Peyer's patch (tissue), 4 donors: ENCODE measurements around the gene KCNK1. TPM values are rescaled to one million over a fixed set of nuclear protein-coding genes. Genes with fewer than 3 reads are reported as not detected.

Source experiments
- DNase-seq, 3 donors: peaks; one replicate each; pipeline ENCODE4 v3.0.0-alpha.2; 2017 to 2019
- H3K27ac ChIP-seq, 4 donors: fragments of 200-600 bp; sonication (generic); one replicate each; pipeline ENCODE4 v1.5.1; 2016 to 2019
- H3K27me3 ChIP-seq, 2 donors: fragments of 200-600 bp; sonication (generic); one replicate each; pipeline ENCODE4 v1.5.1; 2019
- H3K36me3 ChIP-seq, 3 donors: fragments of 200-600 bp; sonication (generic); one replicate each; pipeline ENCODE4 v1.5.1; 2016 to 2019
- H3K4me1 ChIP-seq, 4 donors: fragments of 200-600 bp; sonication (generic); one replicate each; pipeline ENCODE4 v1.5.1; 2016 to 2019
- H3K4me3 ChIP-seq, 4 donors: fragments of 200-600 bp; sonication (generic); 1 replicate in 3 of 4; 2 replicates in 1 of 4; pipeline ENCODE4 v1.5.1; 2016 to 2019; ENCODE audit warnings: mild to moderate bottlenecking in 1 of 4
- H3K9me3 ChIP-seq, 4 donors: fragments of 200-600 bp; sonication (generic); one replicate each; pipeline ENCODE4 v1.5.1; 2016 to 2019; ENCODE audit warnings: mild to moderate bottlenecking in 1 of 4
- CTCF ChIP-seq, 6 experiments: fragments of 450-650 bp in 4 of 6; fragments of 200-600 bp in 2 of 6; sonication (generic) in 1 of 6; IDR thresholded peaks; one replicate each; pipeline ENCODE4 v1.5.1; 2017 to 2019; ENCODE audit warnings: antibody characterized with exemption in 6 of 6, mild to moderate bottlenecking in 3 of 6, moderate library complexity in 1 of 6
- POLR2A ChIP-seq, 2 donors: fragments of 450-650 bp; IDR thresholded peaks; one replicate each; pipeline ENCODE4 v1.5.1; 2017; ENCODE audit warnings: antibody characterized with exemption in 2 of 2, mild to moderate bottlenecking in 2 of 2, moderate library complexity in 2 of 2
- total RNA-seq, 4 donors: library from RNA; depleted of rRNA; stranded (reverse); fragments of >200 nt; gene quantifications; one replicate each; pipeline ENCODE4 v1.1.0, GENCODE V29; 2016

The KCNK1 gene
- total RNA-seq, 4 donors from 2014 or later, result 17.2 to 22.2 (median 17.2) TPM; not detected in 1

- Histone ChIP-seq H3K36me3 (no peaks in the 10 kb centered on the region), H3K4me1 (no peaks in the 10 kb centered on the region), H3K27ac (no peak overlapping the region), H3K4me3 (no peak overlapping the region), H3K9me3 (no peaks in the 10 kb centered on the region), H3K27me3 (no peaks in the 10 kb centered on the region)
- TF ChIP-seq CTCF (IDR thresholded peaks at IDR 0.05) (no peak), POLR2A (IDR thresholded peaks at IDR 0.05) (no peak)
- no peak for DNase-seq
These were observed 48.8 kb downstream of the KCNK1 start for GRCh38 chr1:233662575-233663304.

- Histone ChIP-seq H3K4me3 (no peak overlapping the region), H3K36me3 (no peaks in the 10 kb centered on the region), H3K4me1 (no peaks in the 10 kb centered on the region), H3K9me3 (no peaks in the 10 kb centered on the region), H3K27ac (no peak overlapping the region), H3K27me3 (no peaks in the 10 kb centered on the region)
- no peak for DNase-seq
- TF ChIP-seq POLR2A (IDR thresholded peaks at IDR 0.05) (no peak), CTCF (IDR thresholded peaks at IDR 0.05) (no peak)
These were observed 50.3 kb downstream of the KCNK1 start for GRCh38 chr1:233664253-233664652.

- H3K9me3 ChIP-seq, result no peaks in the 10 kb centered on the region
- no peak for DNase-seq
- TF ChIP-seq CTCF (IDR thresholded peaks at IDR 0.05) (no peak), POLR2A (IDR thresholded peaks at IDR 0.05) (no peak)
- no peak overlapping the region for H3K4me3 ChIP-seq
- no peaks in the 10 kb centered on the region for H3K27me3 ChIP-seq
- H3K4me1 ChIP-seq, result no peaks in the 10 kb centered on the region
- H3K27ac ChIP-seq, result no peak overlapping the region
- no peaks in the 10 kb centered on the region for H3K36me3 ChIP-seq
These were observed 51.1 kb downstream of the KCNK1 start for GRCh38 chr1:233664804-233665574.

GRCh38 chr1:233665575-233666270 lies 51.8 kb downstream of the KCNK1 start:
- H3K9me3 ChIP-seq, result no peaks in the 10 kb centered on the region
- H3K27ac ChIP-seq, result no peak overlapping the region
- TF ChIP-seq POLR2A (IDR thresholded peaks at IDR 0.05), result no peak
- no peak for TF ChIP-seq CTCF (IDR thresholded peaks at IDR 0.05)
- no peak overlapping the region for H3K4me3 ChIP-seq
- H3K27me3 ChIP-seq, result no peaks in the 10 kb centered on the region
- H3K4me1 ChIP-seq, result no peaks in the 10 kb centered on the region
- no peak for DNase-seq
- H3K36me3 ChIP-seq, result no peaks in the 10 kb centered on the region

GRCh38 chr1:233667741-233668140 lies 53.8 kb downstream of the KCNK1 start:
- no peak overlapping the region for H3K27ac ChIP-seq

More at GRCh38 chr1:233667741-233668140, 53.8 kb downstream of the KCNK1 start:
- TF ChIP-seq CTCF (IDR thresholded peaks at IDR 0.05) (no peak), POLR2A (IDR thresholded peaks at IDR 0.05) (no peak)
- DNase-seq, result no peak
- H3K9me3 ChIP-seq, result no peaks in the 10 kb centered on the region
- no peaks in the 10 kb centered on the region for H3K27me3 ChIP-seq
- H3K4me3 ChIP-seq, result no peak overlapping the region
- H3K4me1 ChIP-seq, result no peaks in the 10 kb centered on the region
- H3K36me3 ChIP-seq, result no peaks in the 10 kb centered on the region
